OCI-LY1 (cell line): ENCODE data around the gene HMOX1.
A peak's percentile ranks its signal among the peaks of the same experiment; 100 is the strongest.
"Not testable (repeated sequence)": the region's sequence is repeated elsewhere in the genome, so short reads cannot be mapped to it uniquely, and the experiment has no call there.

Source experiments
- H2AFZ ChIP-seq: fragments of 200-600 bp; sonication (generic), shearing (Covaris generic); 2 replicates; pipeline ENCODE4 v1.6.0; 2014; ENCODE audit warnings: antibody characterized with exemption, mild to moderate bottlenecking, low read length
- H3F3A ChIP-seq: fragments of 200-600 bp; sonication (generic), shearing (Covaris generic); 2 replicates; pipeline ENCODE4 v1.6.0; 2014; ENCODE audit warnings: mild to moderate bottlenecking, antibody characterized with exemption, low read length, moderate library complexity; ENCODE audit not compliant: insufficient read depth
- H3K27ac ChIP-seq: fragments of 200-600 bp; sonication (generic); 2 replicates; pipeline ENCODE4 v1.5.1; 2014; ENCODE audit warnings: low read length, mixed run types, mild to moderate bottlenecking, low read depth; ENCODE audit not compliant: poor library complexity, severe bottlenecking
- H3K27me3 ChIP-seq: fragments of 200-600 bp; sonication (generic); 2 replicates; pipeline ENCODE4 v1.6.0; 2014; ENCODE audit warnings: antibody characterized with exemption, mild to moderate bottlenecking, low read length, moderate library complexity; ENCODE audit not compliant: insufficient read depth
- H3K36me3 ChIP-seq: fragments of 200-600 bp; sonication (generic); 2 replicates; pipeline ENCODE4 v1.6.1; 2014; ENCODE audit warnings: mild to moderate bottlenecking, antibody characterized with exemption, low read length, moderate library complexity, mixed read lengths; ENCODE audit not compliant: insufficient read depth
- H3K4me1 ChIP-seq: fragments of 200-600 bp; sonication (generic); 2 replicates; pipeline ENCODE4 v1.5.1; 2014; ENCODE audit warnings: mild to moderate bottlenecking, low read length, moderate library complexity; ENCODE audit not compliant: insufficient read depth, severe bottlenecking
- H3K4me2 ChIP-seq: fragments of 200-600 bp; sonication (generic), shearing (Covaris generic); 2 replicates; pipeline ENCODE4 v1.6.1; 2014; ENCODE audit warnings: low read length
- H3K4me3 ChIP-seq: fragments of 200-600 bp; sonication (generic); 2 replicates; pipeline ENCODE4 v1.5.1; 2014; ENCODE audit warnings: low read length, low read depth, mild to moderate bottlenecking, mixed read lengths; ENCODE audit not compliant: poor library complexity, severe bottlenecking
- H3K79me2 ChIP-seq: fragments of 200-600 bp; shearing (Covaris generic); 2 replicates; pipeline ENCODE4 v1.6.1; 2016; ENCODE audit warnings: mixed run types, low read length, mixed read lengths; ENCODE audit not compliant: insufficient read depth
- H3K9ac ChIP-seq: fragments of 200-600 bp; sonication (generic), shearing (Covaris generic); 2 replicates; pipeline ENCODE4 v1.6.1; 2014; ENCODE audit warnings: mild to moderate bottlenecking, low read length, mixed read lengths
- H3K9me2 ChIP-seq: fragments of 200-600 bp; sonication (generic), shearing (Covaris generic); 2 replicates; pipeline ENCODE4 v1.6.1; 2014; ENCODE audit warnings: low read depth, mild to moderate bottlenecking, low read length, mixed read lengths
- H3K9me3 ChIP-seq: fragments of 200-600 bp; shearing (Covaris generic); 2 replicates; pipeline ENCODE4 v1.6.1; 2014; ENCODE audit warnings: low read length, mixed read lengths
- H4K20me1 ChIP-seq: fragments of 200-600 bp; sonication (generic), shearing (Covaris generic); 2 replicates; pipeline ENCODE4 v1.6.0; 2016; ENCODE audit warnings: mild to moderate bottlenecking, low read length; ENCODE audit not compliant: insufficient read depth
- CTCF ChIP-seq: fragments of 200-600 bp; sonication (generic), shearing (Covaris generic); IDR thresholded peaks from 2 replicates; pipeline ENCODE4 v1.5.1; 2017; ENCODE audit warnings: mild to moderate bottlenecking, antibody characterized with exemption, low read length, moderate library complexity, mixed read lengths
- EZH2 ChIP-seq: fragments of 200-600 bp; sonication (generic), shearing (Covaris generic); IDR thresholded peaks from 2 replicates; pipeline ENCODE4 v1.8.0; 2017; ENCODE audit warnings: borderline replicate concordance, mixed run types, mild to moderate bottlenecking, antibody characterized with exemption, low read length, moderate library complexity, mixed read lengths

HMOX1 gene

GRCh38 chr22:35393116-35394010, 12.5 kb downstream of the HMOX1 start:
- no peak overlapping the region for H3K4me2 ChIP-seq
- no peaks in the 10 kb centered on the region for H3K9me2 ChIP-seq
- H4K20me1 ChIP-seq: no peaks in the 10 kb centered on the region
- no peak overlapping the region for H2AFZ ChIP-seq
- peaks cover 15% of the 10 kb centered on the region for H3K36me3 ChIP-seq
- H3K9ac ChIP-seq: no peak overlapping the region
- H3K4me3 ChIP-seq: no peak overlapping the region
- H3K79me2 ChIP-seq: no peaks in the 10 kb centered on the region
- H3K4me1 ChIP-seq: peaks cover 43% of the 10 kb centered on the region
- no peaks in the 10 kb centered on the region for H3F3A ChIP-seq
- TF ChIP-seq CTCF (no peak), EZH2 (no peak)
- H3K27ac ChIP-seq: peak overlapping the region; percentile 80
- H3K9me3 ChIP-seq: no peaks in the 10 kb centered on the region
- no peaks in the 10 kb centered on the region for H3K27me3 ChIP-seq

GRCh38 chr22:35394011-35394312, 13.1 kb downstream of the HMOX1 start:
- H3K27me3 ChIP-seq: no peaks in the 10 kb centered on the region
- no peak overlapping the region for H2AFZ ChIP-seq
- peaks cover 15% of the 10 kb centered on the region for H3K36me3 ChIP-seq
- peak overlapping the region; percentile 80 for H3K27ac ChIP-seq
- no peak overlapping the region for H3K4me3 ChIP-seq
- H3K9me3 ChIP-seq: no peaks in the 10 kb centered on the region
- TF ChIP-seq CTCF (no peak), EZH2 (no peak)
- H3K9ac ChIP-seq: no peak overlapping the region
- H4K20me1 ChIP-seq: no peaks in the 10 kb centered on the region
- H3K4me1 ChIP-seq: peaks cover 44% of the 10 kb centered on the region
- H3K4me2 ChIP-seq: no peak overlapping the region
- no peaks in the 10 kb centered on the region for H3F3A ChIP-seq
- no peaks in the 10 kb centered on the region for H3K9me2 ChIP-seq
- H3K79me2 ChIP-seq: no peaks in the 10 kb centered on the region

GRCh38 chr22:35394810-35395563, 14.1 kb downstream of the HMOX1 start:
- Histone ChIP-seq H3K9ac (no peak overlapping the region), H3K27ac (peak overlapping the region; percentile 80), H4K20me1 (no peaks in the 10 kb centered on the region), H3K4me1 (peaks cover 50% of the 10 kb centered on the region), H3F3A (no peaks in the 10 kb centered on the region), H3K4me3 (no peak overlapping the region), H3K9me3 (no peaks in the 10 kb centered on the region), H3K36me3 (peaks cover 9% of the 10 kb centered on the region), H3K4me2 (no peak overlapping the region), H3K27me3 (no peaks in the 10 kb centered on the region), H2AFZ (no peak overlapping the region), H3K9me2 (no peaks in the 10 kb centered on the region), H3K79me2 (no peaks in the 10 kb centered on the region)
- no peak for TF ChIP-seq CTCF
- TF ChIP-seq EZH2: no peak

GRCh38 chr22:35396622-35397021, 15.7 kb downstream of the HMOX1 start:
- Histone ChIP-seq H3K4me1 (peaks cover 57% of the 10 kb centered on the region), H3K4me2 (peak overlapping the region; percentile 44), H3K27ac (peak overlapping the region; percentile 96)
- H3K36me3 ChIP-seq, H3F3A ChIP-seq, H3K4me3 ChIP-seq, H2AFZ ChIP-seq, H3K27me3 ChIP-seq, H4K20me1 ChIP-seq, H3K9me3 ChIP-seq, H3K9me2 ChIP-seq, H3K79me2 ChIP-seq, H3K9ac ChIP-seq: not testable (repeated sequence)
